Peyer's patch (tissue), 4 donors: ENCODE data around the gene OR2S2. TPM values are rescaled to one million over a fixed set of nuclear protein-coding genes. Genes with fewer than 3 reads are reported as not detected.

Experiments
- DNase-seq, 3 donors: peaks; one replicate each; pipeline ENCODE4 v3.0.0-alpha.2; 2017 to 2019
- H3K27ac ChIP-seq, 4 donors: fragments of 200-600 bp; sonication (generic); one replicate each; pipeline ENCODE4 v1.5.1; 2016 to 2019
- H3K27me3 ChIP-seq, 2 donors: fragments of 200-600 bp; sonication (generic); one replicate each; pipeline ENCODE4 v1.5.1; 2019
- H3K36me3 ChIP-seq, 3 donors: fragments of 200-600 bp; sonication (generic); one replicate each; pipeline ENCODE4 v1.5.1; 2016 to 2019
- H3K4me1 ChIP-seq, 4 donors: fragments of 200-600 bp; sonication (generic); one replicate each; pipeline ENCODE4 v1.5.1; 2016 to 2019
- H3K4me3 ChIP-seq, 4 donors: fragments of 200-600 bp; sonication (generic); 1 replicate in 3 of 4; 2 replicates in 1 of 4; pipeline ENCODE4 v1.5.1; 2016 to 2019; ENCODE audit warnings: mild to moderate bottlenecking in 1 of 4
- H3K9me3 ChIP-seq, 4 donors: fragments of 200-600 bp; sonication (generic); one replicate each; pipeline ENCODE4 v1.5.1; 2016 to 2019; ENCODE audit warnings: mild to moderate bottlenecking in 1 of 4
- POLR2A ChIP-seq, 2 donors: fragments of 450-650 bp; IDR thresholded peaks; one replicate each; pipeline ENCODE4 v1.5.1; 2017; ENCODE audit warnings: antibody characterized with exemption in 2 of 2, mild to moderate bottlenecking in 2 of 2, moderate library complexity in 2 of 2
- total RNA-seq, 4 donors: library from RNA; depleted of rRNA; stranded (reverse); fragments of >200 nt; gene quantifications; one replicate each; pipeline ENCODE4 v1.1.0, GENCODE V29; 2016
- TF ChIP-seq, protein P1 (sequence below), 6 experiments: fragments of 450-650 bp in 4 of 6; fragments of 200-600 bp in 2 of 6; sonication (generic) in 1 of 6; IDR thresholded peaks; one replicate each; pipeline ENCODE4 v1.5.1; 2017 to 2019; ENCODE audit warnings: antibody characterized with exemption in 6 of 6, mild to moderate bottlenecking in 3 of 6, moderate library complexity in 1 of 6

Gene OR2S2
- total RNA-seq, 4 donors from 2014 or later = not detected

- H3K36me3 ChIP-seq = no peaks in the 10 kb centered on the region
- no peaks in the 10 kb centered on the region for H3K27me3 ChIP-seq
- TF ChIP-seq POLR2A (IDR thresholded peaks at IDR 0.05) = no peak
- TF ChIP-seq, protein P1, sequence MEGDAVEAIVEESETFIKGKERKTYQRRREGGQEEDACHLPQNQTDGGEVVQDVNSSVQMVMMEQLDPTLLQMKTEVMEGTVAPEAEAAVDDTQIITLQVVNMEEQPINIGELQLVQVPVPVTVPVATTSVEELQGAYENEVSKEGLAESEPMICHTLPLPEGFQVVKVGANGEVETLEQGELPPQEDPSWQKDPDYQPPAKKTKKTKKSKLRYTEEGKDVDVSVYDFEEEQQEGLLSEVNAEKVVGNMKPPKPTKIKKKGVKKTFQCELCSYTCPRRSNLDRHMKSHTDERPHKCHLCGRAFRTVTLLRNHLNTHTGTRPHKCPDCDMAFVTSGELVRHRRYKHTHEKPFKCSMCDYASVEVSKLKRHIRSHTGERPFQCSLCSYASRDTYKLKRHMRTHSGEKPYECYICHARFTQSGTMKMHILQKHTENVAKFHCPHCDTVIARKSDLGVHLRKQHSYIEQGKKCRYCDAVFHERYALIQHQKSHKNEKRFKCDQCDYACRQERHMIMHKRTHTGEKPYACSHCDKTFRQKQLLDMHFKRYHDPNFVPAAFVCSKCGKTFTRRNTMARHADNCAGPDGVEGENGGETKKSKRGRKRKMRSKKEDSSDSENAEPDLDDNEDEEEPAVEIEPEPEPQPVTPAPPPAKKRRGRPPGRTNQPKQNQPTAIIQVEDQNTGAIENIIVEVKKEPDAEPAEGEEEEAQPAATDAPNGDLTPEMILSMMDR (IDR thresholded peaks at IDR 0.05) = no peak
- no peak overlapping the region for H3K4me3 ChIP-seq
- peaks cover 0 to 36% (median 5%) of the 10 kb centered on the region in 4 donors for H3K4me1 ChIP-seq
- no peaks in the 10 kb centered on the region for H3K9me3 ChIP-seq
- no peak overlapping the region for H3K27ac ChIP-seq
- no peak for DNase-seq
Observed at GRCh38 chr9:35942286-35942685, 15.7 kb downstream of the OR2S2 start.

GRCh38 chr9:35940458-35941407 is 17.2 kb downstream of the OR2S2 start:
- Histone ChIP-seq H3K27ac (peak overlapping the region; percentile 22 to 74 (median 52)), H3K4me1 (peaks cover 0 to 27% (median 4%) of the 10 kb centered on the region in 4 donors), H3K27me3 (no peaks in the 10 kb centered on the region), H3K9me3 (no peaks in the 10 kb centered on the region), H3K4me3 (no peak overlapping the region), H3K36me3 (no peaks in the 10 kb centered on the region)
- TF ChIP-seq POLR2A (IDR thresholded peaks at IDR 0.05) = no peak
- TF ChIP-seq, protein P1 (IDR thresholded peaks at IDR 0.05) = no peak
- DNase-seq = peak in 2 of 3 donors; percentile 39 to 69

DNA sequence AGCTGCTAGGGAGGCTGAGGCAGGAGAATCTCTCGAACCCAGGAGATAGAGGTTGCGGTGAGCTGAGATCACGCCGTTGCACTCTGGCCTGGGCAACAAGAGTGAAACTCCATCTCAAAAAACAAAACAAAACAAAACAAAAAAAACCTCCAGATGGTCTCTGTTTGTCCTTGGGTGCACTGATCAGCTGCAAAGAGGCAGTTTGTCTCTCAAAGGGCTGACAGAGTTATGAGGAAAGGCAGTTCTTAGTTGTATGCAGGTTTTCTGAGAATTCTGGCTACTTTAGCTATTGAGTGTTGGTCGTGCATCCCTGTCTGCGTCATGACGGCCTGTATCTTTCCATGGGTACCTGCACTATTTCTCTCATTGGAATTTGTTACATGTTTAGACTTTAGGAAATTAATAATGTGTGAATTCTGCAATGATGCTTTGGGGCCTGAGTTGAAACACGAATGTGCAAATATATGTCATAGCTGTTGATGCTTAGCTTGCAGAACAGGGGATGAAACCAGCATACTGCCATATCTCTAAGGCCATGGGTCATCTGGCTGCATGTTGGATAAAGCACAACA is 18.2 kb downstream of the OR2S2 start:
- TF ChIP-seq, protein P1 (IDR thresholded peaks at IDR 0.05) = no peak
- no peak for TF ChIP-seq POLR2A (IDR thresholded peaks at IDR 0.05)
- Histone ChIP-seq H3K36me3 (no peaks in the 10 kb centered on the region), H3K27ac (peak overlapping the region in 2 of 4 donors; percentile 22 to 74), H3K4me1 (peaks cover 0 to 19% (median 0%) of the 10 kb centered on the region in 4 donors), H3K4me3 (no peak overlapping the region), H3K27me3 (no peaks in the 10 kb centered on the region), H3K9me3 (no peaks in the 10 kb centered on the region)
- DNase-seq = peak in 1 of 3 donors; percentile 31

- Histone ChIP-seq H3K9me3 (no peaks in the 10 kb centered on the region), H3K4me1 (peaks cover 0 to 19% (median 0%) of the 10 kb centered on the region in 4 donors), H3K4me3 (no peak overlapping the region), H3K36me3 (no peaks in the 10 kb centered on the region), H3K27ac (no peak overlapping the region), H3K27me3 (no peaks in the 10 kb centered on the region)
- no peak for DNase-seq
- no peak for TF ChIP-seq POLR2A (IDR thresholded peaks at IDR 0.05)
- TF ChIP-seq, protein P1 (IDR thresholded peaks at IDR 0.05) = no peak
Observed at GRCh38 chr9:35938474-35939356, 19.2 kb downstream of the OR2S2 start.

DNA sequence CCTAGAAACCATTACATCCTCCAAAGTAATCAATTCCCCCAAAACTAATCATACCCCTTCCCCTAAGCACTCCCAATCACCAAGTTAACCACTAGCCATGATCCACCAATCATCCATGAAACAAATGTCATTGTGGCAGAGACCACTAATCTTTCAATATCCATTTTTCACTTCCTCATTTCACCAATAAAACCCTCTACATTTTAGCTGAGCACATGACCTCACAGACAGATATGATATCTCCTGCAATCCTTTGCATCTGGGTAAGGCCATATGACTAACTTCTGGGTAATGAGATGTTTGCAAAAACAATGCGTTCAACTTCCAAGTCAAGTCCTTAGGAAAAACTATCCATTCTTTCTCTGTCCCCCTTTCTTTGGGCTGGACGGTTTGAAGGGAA is 20.7 kb downstream of the OR2S2 start:
- TF ChIP-seq POLR2A (IDR thresholded peaks at IDR 0.05) = no peak
- Histone ChIP-seq H3K4me3 (no peak overlapping the region), H3K4me1 (peaks cover 0 to 19% (median 0%) of the 10 kb centered on the region in 4 donors), H3K27me3 (no peaks in the 10 kb centered on the region), H3K9me3 (no peaks in the 10 kb centered on the region), H3K36me3 (no peaks in the 10 kb centered on the region), H3K27ac (no peak overlapping the region)
- DNase-seq = no peak
